ENCODE results near the gene TXNDC8. TPM values are rescaled to one million over a fixed set of nuclear protein-coding genes. Genes with fewer than 3 reads are reported as not detected.

TXNDC8 gene
- total and polyA plus RNA-seq, 2 of the 13 experiments (the other 11 are each of a cell fraction or from before 2014, with no cell fraction given): not detected

GRCh38 chr9:110256380-110257096 is 81.1 kb downstream of the TXNDC8 start, which contains the start of gene TXN (continued):
- no peak for TF ChIP-seq E2F1 (CRISPR knock-in tag; IDR thresholded peaks at IDR 0.05)
- TF ChIP-seq THRA (CRISPR knock-in tag; IDR thresholded peaks at IDR 0.05; ENCODE audit: borderline replicate concordance): 0 out of 2 replicates have a peak, but pooled peaks have one; percentile 36
- TF ChIP-seq MED13 (CRISPR knock-in tag; IDR thresholded peaks at IDR 0.05): no peak
- TF ChIP-seq NR2F1 (CRISPR knock-in tag; IDR thresholded peaks at IDR 0.05): no peak
- no peak; the same call in 1 of the 2 replicates for TF ChIP-seq ISX (CRISPR knock-in tag; conservative IDR thresholded peaks at IDR 0.05)
- peak; percentile 78; the same call in 1 of the 2 replicates for TF ChIP-seq ZNF414 (CRISPR knock-in tag; IDR thresholded peaks at IDR 0.05)
- no peak; a peak in 1 of 4 replicates for TF ChIP-seq REST (IDR thresholded peaks at IDR 0.05; ENCODE audit: borderline replicate concordance in 1 of 2, low read depth in 1 of 2, low read length in 2 of 2)
- TF ChIP-seq ZNF30 (CRISPR knock-in tag; IDR thresholded peaks at IDR 0.05): no peak
- TF ChIP-seq CTCF (CRISPR knock-in tag; IDR thresholded peaks at IDR 0.05): no peak
- peak; percentile 57; the same call in 1 of the 2 replicates for TF ChIP-seq ZFX (CRISPR knock-in tag; IDR thresholded peaks at IDR 0.05; ENCODE audit: low read depth)
- TF ChIP-seq ZNF143 (CRISPR knock-in tag; IDR thresholded peaks at IDR 0.05): no peak
- TF ChIP-seq SPEN (CRISPR knock-in tag; IDR thresholded peaks at IDR 0.05; ENCODE audit: low read depth): no peak
- TF ChIP-seq HOXA7 (CRISPR knock-in tag; IDR thresholded peaks at IDR 0.05): no peak
- no peak for TF ChIP-seq PRPF4 (IDR thresholded peaks at IDR 0.05; ENCODE audit: low read depth, low read length, poor library complexity, severe bottlenecking)
- peak; percentile 2; the same call in 1 of the 2 replicates for TF ChIP-seq CEBPG (CRISPR knock-in tag; IDR thresholded peaks at IDR 0.05)
- no peak for TF ChIP-seq ZZZ3 (CRISPR knock-in tag; IDR thresholded peaks at IDR 0.05; ENCODE audit: borderline replicate concordance)
- TF ChIP-seq HDAC6 (IDR thresholded peaks at IDR 0.05; ENCODE audit: low read depth, low read length): no peak
- TF ChIP-seq ZNF569 (CRISPR knock-in tag; IDR thresholded peaks at IDR 0.05; ENCODE audit: borderline replicate concordance): no peak

All from HepG2 (cell line).